ENCODE results near the gene ARHGAP10. TPM values are rescaled to one million over a fixed set of nuclear protein-coding genes. Genes with fewer than 3 reads are reported as not detected.

The ARHGAP10 gene
- polyA plus RNA-seq, 3 donors from 2014 or later: 5.3 to 13.2 (median 7.0) TPM

DNA sequence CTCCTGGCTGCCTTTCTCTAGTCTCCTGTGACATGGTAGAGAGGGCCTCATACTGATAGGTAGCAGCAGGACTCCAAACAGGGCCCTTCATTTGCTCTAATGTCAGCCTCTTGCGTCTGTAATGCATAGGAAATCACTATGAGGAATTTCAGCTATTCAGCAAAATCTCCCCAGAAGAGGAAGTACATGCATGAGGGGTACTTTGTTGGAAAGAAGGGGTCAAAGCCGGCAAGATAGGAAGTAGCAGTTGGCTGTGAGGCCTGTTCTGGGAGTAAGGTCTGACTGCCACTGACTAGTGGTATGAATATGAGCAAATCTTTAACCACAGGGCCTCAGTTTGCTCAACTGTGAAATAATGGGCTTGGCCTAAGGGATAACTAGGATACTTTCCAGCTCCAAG, 283.2 kb downstream of the ARHGAP10 start:
- no peaks in the 10 kb centered on the region for H3K27me3 Mint-ChIP-seq (ENCODE audit: low read depth in 3 of 3)
- H3K4me3 Mint-ChIP-seq: no peak overlapping the region
- peaks cover 0 to 6% (median 2%) of the 10 kb centered on the region in 3 donors for H3K36me3 Mint-ChIP-seq
- DNase-seq: no peak
- no peak overlapping the region for H3K27ac Mint-ChIP-seq
- H3K9me3 Mint-ChIP-seq: peaks cover 0 to 3% (median 0%) of the 10 kb centered on the region in 6 donors
- H3K4me1 Mint-ChIP-seq: no peaks in the 10 kb centered on the region

DNA sequence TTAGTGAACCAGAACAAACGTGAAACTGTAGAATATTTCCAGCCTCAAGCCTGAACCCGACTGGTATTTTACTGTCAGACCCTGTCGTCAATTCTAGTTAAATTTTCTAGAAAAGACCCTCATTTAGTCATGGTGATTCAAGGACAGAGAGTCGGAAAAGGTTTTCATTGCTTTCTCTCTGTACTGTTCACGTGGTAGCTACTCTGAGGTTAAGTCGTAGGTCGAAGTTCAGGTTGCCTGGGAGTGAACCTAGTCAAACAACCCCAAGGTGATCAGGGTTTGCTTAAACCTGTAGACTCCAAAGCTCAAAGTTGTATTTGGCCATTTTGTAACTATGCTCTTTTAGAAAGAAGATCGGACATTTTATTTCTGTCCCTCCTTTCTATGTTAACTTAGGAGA, 283.6 kb downstream of the ARHGAP10 start:
- no peak for DNase-seq
- Mint-ChIP-seq H3K36me3 (peaks cover 0 to 6% (median 2%) of the 10 kb centered on the region in 3 donors), H3K27me3 (ENCODE audit: low read depth in 3 of 3) (no peaks in the 10 kb centered on the region), H3K4me3 (no peak overlapping the region), H3K4me1 (no peaks in the 10 kb centered on the region), H3K9me3 (peaks cover 0 to 3% (median 0%) of the 10 kb centered on the region in 6 donors), H3K27ac (no peak overlapping the region)

DNA sequence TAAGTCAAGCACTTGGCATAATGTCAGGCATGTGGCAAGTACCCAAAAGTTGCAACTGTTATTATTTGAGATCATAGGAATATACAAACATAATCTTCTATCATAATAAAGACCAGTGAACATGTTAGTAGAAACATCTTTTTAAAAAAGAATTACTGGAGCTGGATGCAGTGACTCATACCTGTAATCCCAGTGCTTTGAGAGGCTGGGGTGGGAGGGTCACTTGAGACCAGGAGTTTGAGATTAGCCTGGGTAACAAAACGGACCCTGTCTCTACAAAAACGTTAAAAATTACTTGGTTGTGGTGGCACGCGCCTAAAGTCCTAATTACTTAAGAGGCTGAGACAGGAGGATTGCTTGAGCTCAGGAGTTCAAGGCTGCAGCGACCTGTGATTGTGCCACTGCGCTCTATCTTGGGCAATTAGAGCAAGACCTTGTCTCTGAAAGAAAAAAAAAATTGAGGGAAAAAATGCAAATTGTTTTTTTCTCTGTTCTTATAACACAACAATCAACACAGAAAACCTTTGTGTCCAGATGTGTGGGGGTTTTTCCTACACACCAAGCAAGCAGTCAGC, 284.3 kb downstream of the ARHGAP10 start:
- Mint-ChIP-seq H3K27ac (no peak overlapping the region), H3K4me1 (no peaks in the 10 kb centered on the region), H3K36me3 (peaks cover 0 to 3% (median 2%) of the 10 kb centered on the region in 3 donors), H3K27me3 (ENCODE audit: low read depth in 3 of 3) (no peaks in the 10 kb centered on the region), H3K4me3 (no peak overlapping the region), H3K9me3 (peaks cover 0 to 3% (median 0%) of the 10 kb centered on the region in 6 donors)
- no peak for DNase-seq

DNA sequence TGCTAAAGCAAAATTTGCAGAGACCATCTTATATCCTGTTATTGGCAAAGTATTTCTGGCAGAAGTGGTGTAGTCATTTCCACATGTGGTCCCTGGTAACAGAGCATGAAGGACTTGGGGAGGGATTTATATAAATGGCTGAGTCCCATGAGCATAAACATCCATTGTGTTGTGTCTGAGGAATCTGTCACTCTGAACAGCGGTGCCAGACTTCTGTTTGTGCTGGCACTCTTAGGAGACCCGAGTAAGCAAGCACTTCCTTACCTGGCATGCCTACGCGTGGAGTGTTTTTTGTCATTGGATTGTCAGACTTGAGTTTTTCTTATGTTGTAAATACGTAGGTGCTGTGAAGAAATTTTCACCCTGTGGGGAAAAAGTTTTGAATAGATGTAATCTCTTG, 285.9 kb downstream of the ARHGAP10 start:
- no peaks in the 10 kb centered on the region for H3K27me3 Mint-ChIP-seq (ENCODE audit: low read depth in 3 of 3)
- DNase-seq: no peak
- H3K27ac Mint-ChIP-seq: peak overlapping the region in 1 of 6 donors; percentile 43
- no peaks in the 10 kb centered on the region for H3K4me1 Mint-ChIP-seq
- peaks cover 0 to 2% (median 0%) of the 10 kb centered on the region in 3 donors for H3K36me3 Mint-ChIP-seq
- peaks cover 0 to 3% (median 0%) of the 10 kb centered on the region in 6 donors for H3K9me3 Mint-ChIP-seq
- H3K4me3 Mint-ChIP-seq: no peak overlapping the region

DNA sequence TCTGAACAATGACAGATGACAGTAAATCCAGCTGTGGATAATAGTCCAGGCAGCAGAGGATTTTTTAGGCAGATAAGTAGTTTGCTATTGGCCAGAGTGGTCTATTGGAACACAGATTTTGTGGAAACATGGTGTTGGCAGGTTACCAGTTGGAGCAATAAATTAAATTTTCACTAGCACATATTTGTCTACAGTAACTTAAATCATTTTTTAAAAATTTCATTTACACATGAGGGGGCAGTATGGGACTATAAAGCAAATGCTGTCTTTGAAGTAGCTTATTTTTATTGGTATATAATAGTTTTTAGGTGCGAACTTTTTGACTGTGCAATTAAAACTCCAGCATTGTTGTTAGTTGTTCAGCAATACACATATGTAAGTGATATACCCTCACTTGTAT, 289.8 kb downstream of the ARHGAP10 start:
- no peaks in the 10 kb centered on the region for H3K4me1 Mint-ChIP-seq
- DNase-seq: no peak
- H3K9me3 Mint-ChIP-seq: no peaks in the 10 kb centered on the region
- peaks cover under 1 to 6% (median 3%) of the 10 kb centered on the region in 3 donors for H3K36me3 Mint-ChIP-seq
- peaks cover 0 to 2% (median 0%) of the 10 kb centered on the region in 3 donors for H3K27me3 Mint-ChIP-seq (ENCODE audit: low read depth in 3 of 3)
- no peak overlapping the region for H3K27ac Mint-ChIP-seq
- H3K4me3 Mint-ChIP-seq: no peak overlapping the region

DNA sequence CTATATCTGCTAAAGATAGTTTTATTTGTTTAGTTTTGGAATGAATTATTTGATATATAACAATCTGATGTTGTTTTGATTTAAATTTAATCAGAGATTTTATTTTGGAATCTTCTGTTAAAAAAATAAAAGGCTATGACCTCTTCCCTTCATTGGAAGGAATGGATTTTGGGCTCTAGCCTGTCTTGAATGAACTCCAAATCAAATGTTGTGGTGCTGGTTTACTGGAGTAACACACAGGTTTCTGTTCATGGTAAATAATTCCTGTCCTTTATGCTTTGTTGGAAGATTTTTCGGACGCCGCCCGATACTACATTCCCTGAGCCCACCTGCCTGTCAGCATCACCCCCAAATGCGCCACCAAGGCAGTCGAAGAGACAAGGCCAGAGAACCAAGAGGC, 291.1 kb downstream of the ARHGAP10 start:
- H3K27ac Mint-ChIP-seq: no peak overlapping the region

DNA sequence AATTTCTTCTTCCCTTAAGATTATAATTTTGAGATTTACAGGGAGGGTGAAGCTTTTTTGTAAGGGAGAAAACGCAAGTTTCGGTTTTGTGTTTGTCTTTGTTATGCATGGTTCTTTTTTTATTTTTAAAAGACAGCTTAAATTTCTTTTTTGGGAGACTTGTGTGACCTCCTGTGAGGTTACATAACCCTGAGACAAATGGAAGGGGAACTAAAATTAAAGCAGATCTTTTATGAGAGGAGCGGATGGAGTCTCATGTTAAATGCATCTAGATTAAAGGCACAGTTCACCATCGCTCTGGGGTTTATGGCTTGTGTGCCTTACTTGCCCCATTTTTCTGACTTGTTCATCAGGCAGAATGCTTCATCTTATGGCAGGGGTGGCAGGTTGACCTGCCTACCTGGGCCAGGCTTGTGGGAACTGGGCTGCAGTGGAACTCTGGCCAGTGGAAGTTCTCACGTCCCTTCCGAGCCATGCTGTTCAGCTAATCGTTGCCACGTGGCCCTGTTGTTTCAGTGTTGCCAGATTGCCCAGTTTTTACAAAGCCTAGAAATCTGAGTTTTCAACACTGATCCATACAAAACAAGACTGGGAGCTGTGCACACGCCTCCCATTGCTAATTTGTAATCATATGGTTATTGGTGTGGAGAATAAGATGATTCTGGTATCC, 291.8 kb downstream of the ARHGAP10 start:
- Mint-ChIP-seq H3K9me3 (peaks cover 0 to 1% (median 0%) of the 10 kb centered on the region in 6 donors), H3K27ac (no peak overlapping the region), H3K36me3 (peaks cover 3 to 20% (median 10%) of the 10 kb centered on the region in 3 donors), H3K27me3 (ENCODE audit: low read depth in 3 of 3) (peaks cover 0 to 3% (median 2%) of the 10 kb centered on the region in 3 donors), H3K4me1 (no peaks in the 10 kb centered on the region), H3K4me3 (no peak overlapping the region)
- DNase-seq: no peak

More for the DNA sequence above, 291.1 kb downstream of the ARHGAP10 start:
- DNase-seq: no peak
- H3K4me3 Mint-ChIP-seq: no peak overlapping the region
- H3K9me3 Mint-ChIP-seq: no peaks in the 10 kb centered on the region
- no peaks in the 10 kb centered on the region for H3K4me1 Mint-ChIP-seq
- H3K27me3 Mint-ChIP-seq (ENCODE audit: low read depth in 3 of 3): peaks cover 0 to 2% (median 2%) of the 10 kb centered on the region in 3 donors
- H3K36me3 Mint-ChIP-seq: peaks cover 3 to 13% (median 4%) of the 10 kb centered on the region in 3 donors

DNA sequence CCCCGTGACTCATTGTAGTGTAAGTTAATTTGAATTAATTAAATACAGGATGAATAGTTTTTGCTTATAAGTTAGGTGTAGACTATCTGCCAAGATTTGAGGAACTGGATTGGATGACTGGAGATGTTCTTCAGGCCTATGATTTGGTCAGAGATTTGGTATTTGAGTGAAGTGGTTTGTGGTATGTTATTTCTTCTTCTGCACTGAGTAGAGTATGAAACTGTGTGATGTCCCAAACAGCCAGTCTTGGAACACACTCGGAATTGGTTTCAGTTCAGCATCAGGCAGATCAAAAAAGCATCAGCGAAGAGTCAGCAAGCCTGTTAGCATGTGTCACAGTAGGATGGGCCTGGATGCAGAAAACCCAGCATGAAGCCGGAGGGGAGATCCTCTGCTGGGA, 294.1 kb downstream of the ARHGAP10 start:
- DNase-seq: no peak
- Mint-ChIP-seq H3K4me1 (no peaks in the 10 kb centered on the region), H3K4me3 (no peak overlapping the region), H3K27ac (no peak overlapping the region), H3K27me3 (ENCODE audit: low read depth in 3 of 3) (peaks cover 0 to 3% (median 2%) of the 10 kb centered on the region in 3 donors), H3K36me3 (peaks cover 3 to 23% (median 16%) of the 10 kb centered on the region in 3 donors), H3K9me3 (peaks cover 0 to 2% (median 0%) of the 10 kb centered on the region in 6 donors)

DNA sequence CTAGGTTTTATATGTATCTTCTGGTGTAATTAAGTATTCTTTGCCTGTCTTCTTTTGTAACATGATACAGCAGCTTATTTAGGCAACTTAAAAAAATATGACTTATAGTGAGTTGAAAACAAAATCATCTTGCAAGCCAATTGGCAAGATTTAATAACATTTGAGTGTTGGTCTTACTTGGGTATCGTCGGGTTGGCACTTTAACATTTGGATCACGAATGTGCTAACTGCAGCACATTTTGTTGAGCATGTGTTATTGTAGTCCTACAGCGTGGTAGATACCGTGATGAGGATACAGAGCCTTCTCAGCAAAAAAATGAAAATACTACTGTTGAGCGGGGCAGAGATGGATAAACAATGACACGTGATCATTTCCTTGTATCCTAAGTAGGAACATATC, 295.3 kb downstream of the ARHGAP10 start:
- no peaks in the 10 kb centered on the region for H3K4me1 Mint-ChIP-seq
- peaks cover 0 to 3% (median 2%) of the 10 kb centered on the region in 3 donors for H3K27me3 Mint-ChIP-seq (ENCODE audit: low read depth in 3 of 3)

DNA sequence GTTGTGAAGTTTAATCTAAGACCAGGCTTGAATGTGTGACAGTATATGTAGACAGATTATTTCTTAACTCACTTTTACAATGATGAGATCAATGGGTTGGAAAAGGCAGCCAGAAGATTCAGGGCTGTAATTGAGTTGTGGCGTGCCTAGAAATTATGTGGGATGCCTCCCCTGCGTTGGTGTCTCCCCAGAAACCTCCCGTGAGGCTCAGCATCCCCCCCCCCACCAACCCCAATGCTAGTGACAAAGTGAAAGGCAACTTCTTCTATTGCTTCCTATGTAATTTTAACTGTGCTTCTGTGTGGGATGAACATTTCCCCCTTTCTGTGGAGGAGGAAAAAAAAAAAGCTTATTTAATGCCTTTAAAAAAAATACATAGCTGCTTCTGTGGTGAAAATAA, 297.9 kb downstream of the ARHGAP10 start:
- H3K27ac Mint-ChIP-seq: peak overlapping the region in 1 of 6 donors; percentile 41
- H3K36me3 Mint-ChIP-seq: peaks cover 3 to 20% (median 16%) of the 10 kb centered on the region in 3 donors
- peaks cover 0 to 2% (median 0%) of the 10 kb centered on the region in 6 donors for H3K9me3 Mint-ChIP-seq
- H3K4me1 Mint-ChIP-seq: no peaks in the 10 kb centered on the region
- peaks cover 0 to 3% (median 0%) of the 10 kb centered on the region in 3 donors for H3K27me3 Mint-ChIP-seq (ENCODE audit: low read depth in 3 of 3)
- peak overlapping the region in 1 of 5 donors; percentile 10 for H3K4me3 Mint-ChIP-seq
- no peak for DNase-seq

More for the DNA sequence above, 295.3 kb downstream of the ARHGAP10 start:
- H3K9me3 Mint-ChIP-seq: peaks cover 0 to 2% (median 0%) of the 10 kb centered on the region in 6 donors
- peaks cover 3 to 23% (median 16%) of the 10 kb centered on the region in 3 donors for H3K36me3 Mint-ChIP-seq
- no peak overlapping the region for H3K4me3 Mint-ChIP-seq
- no peak for DNase-seq
- H3K27ac Mint-ChIP-seq: no peak overlapping the region

DNA sequence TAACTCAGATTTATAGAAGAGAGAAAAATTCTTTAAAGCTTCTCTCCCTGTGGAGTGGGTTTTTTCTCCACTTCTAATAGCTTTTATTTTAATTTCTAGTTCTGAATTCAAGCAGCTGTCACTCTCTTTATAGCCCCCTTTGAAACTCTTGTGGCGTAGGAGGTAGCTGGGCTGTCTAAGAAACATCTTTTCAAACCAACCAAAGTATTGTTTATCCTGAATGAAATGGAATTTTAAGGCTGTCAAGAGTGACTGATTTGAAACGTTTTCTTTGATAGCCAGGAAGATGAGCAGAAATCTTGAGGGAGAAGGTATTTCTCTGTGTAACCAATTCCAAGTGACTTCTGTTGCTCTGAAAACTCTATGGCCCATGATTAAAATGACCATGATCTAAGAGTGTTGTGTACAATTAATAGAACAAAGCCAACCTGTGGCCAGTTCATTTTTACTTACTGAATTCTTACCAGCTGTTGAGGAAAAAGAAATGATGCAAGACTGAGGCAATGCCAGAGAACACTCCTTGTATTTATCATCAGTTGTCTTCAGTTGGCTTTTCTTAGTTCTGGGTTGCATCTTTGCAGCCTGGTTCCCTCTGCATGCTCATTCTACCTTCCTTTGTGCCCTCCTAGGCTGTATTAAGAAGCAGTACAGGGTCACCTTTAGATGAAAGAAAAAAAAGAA, 298.4 kb downstream of the ARHGAP10 start:
- Mint-ChIP-seq H3K36me3 (peaks cover 3 to 20% (median 16%) of the 10 kb centered on the region in 3 donors), H3K4me3 (no peak overlapping the region), H3K27ac (no peak overlapping the region), H3K9me3 (peaks cover 0 to 2% (median 0%) of the 10 kb centered on the region in 6 donors), H3K4me1 (no peaks in the 10 kb centered on the region), H3K27me3 (ENCODE audit: low read depth in 3 of 3) (peaks cover 0 to 3% (median 0%) of the 10 kb centered on the region in 3 donors)
- no peak for DNase-seq

DNA sequence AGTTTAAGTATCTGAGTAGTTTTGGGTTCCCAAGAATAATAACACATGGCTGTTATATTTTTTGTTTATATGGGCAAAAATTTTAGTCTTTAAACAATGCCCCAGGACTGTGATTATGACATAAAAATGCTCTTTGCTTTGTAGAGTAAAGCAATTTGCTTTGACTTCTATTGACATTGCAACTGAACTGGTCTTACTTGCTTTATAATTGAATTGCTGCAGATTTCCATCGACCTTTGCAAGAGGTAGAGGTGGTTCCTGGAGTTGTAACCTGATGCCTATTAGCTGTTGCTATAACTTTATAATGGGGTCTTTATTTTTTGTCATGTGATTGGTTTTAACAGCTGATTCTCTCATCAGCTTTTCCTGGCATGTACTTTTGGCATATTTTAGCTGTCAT, 302.9 kb downstream of the ARHGAP10 start:
- Mint-ChIP-seq H3K27ac (no peak overlapping the region), H3K4me3 (no peak overlapping the region), H3K27me3 (ENCODE audit: low read depth in 3 of 3) (no peaks in the 10 kb centered on the region), H3K4me1 (peaks cover 4 to 21% of the 10 kb centered on the region in 2 donors), H3K9me3 (no peaks in the 10 kb centered on the region), H3K36me3 (peaks cover 0 to 6% (median 0%) of the 10 kb centered on the region in 3 donors)
- DNase-seq: no peak

DNA sequence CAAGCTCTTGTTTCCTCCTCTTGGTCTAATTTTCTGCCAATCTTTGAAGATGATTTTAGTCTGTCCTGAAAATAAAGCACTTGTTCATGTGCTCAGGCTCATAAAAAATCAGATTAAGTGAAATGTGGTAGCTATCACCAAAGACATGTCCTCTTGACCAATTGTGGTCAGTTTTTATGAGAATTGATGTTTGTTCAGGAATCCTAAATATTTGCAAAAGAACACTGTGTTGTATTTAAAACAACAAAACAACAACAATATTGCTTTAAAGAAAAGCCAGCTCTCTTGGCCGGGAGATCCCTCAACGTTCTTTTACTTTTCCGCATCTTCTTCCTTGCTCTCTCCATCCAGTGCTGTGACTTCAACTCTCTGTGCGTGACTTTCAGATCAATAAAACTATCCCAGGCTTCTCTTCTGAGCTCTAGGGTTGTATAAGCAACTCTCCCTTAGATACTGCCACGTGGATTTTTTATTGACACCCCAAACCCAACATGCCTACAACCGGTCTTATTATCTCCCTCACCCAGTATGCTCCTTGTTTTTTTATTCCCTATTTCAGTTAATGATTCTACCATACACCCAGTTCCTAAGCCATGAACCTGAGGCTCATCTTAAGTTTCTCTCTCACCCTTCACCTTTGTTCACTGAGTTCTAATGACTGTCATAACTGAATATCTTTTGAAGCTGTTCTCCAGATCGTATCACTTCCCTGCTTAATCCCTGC, 309.9 kb downstream of the ARHGAP10 start:
- Mint-ChIP-seq H3K36me3 (peaks cover 0 to 3% (median 0%) of the 10 kb centered on the region in 3 donors), H3K4me3 (no peak overlapping the region), H3K27ac (no peak overlapping the region), H3K9me3 (no peaks in the 10 kb centered on the region), H3K27me3 (ENCODE audit: low read depth in 3 of 3) (peaks cover 0 to 2% (median 0%) of the 10 kb centered on the region in 3 donors), H3K4me1 (peaks cover 7 to 25% of the 10 kb centered on the region in 2 donors)
- DNase-seq: no peak
